Neural progenitor cell (in vitro differentiated cells): ENCODE data around the gene ST8SIA5. TPM values are rescaled to one million over a fixed set of nuclear protein-coding genes. Genes with fewer than 3 reads are reported as not detected.

Experiments
- DNase-seq: peaks from one replicate; pipeline ENCODE4 v3.0.0-alpha.2; 2016; ENCODE audit warnings: low spot score
- H2AFZ ChIP-seq: fragments of 200-600 bp; sonication (generic); replicated peaks from 2 replicates; pipeline ENCODE4 v1.6.1; 2016; ENCODE audit warnings: antibody characterized with exemption
- H3F3A ChIP-seq: fragments of 200-600 bp; sonication (generic); 2 replicates; pipeline ENCODE4 v1.6.1; 2016; ENCODE audit warnings: antibody characterized with exemption, low read depth
- H3K27ac ChIP-seq: fragments of 200-600 bp; sonication (generic); 2 replicates; pipeline ENCODE4 v1.5.1; 2016; ENCODE audit warnings: mild to moderate bottlenecking
- H3K27me3 ChIP-seq: fragments of 200-600 bp; sonication (generic); 2 replicates; pipeline ENCODE4 v1.6.1; 2016; ENCODE audit warnings: mild to moderate bottlenecking, moderate library complexity
- H3K36me3 ChIP-seq: fragments of 200-600 bp; sonication (generic); 2 replicates; pipeline ENCODE4 v1.5.1; 2016
- H3K4me1 ChIP-seq: fragments of 200-600 bp; sonication (generic); 2 replicates; pipeline ENCODE4 v1.6.1; 2016; ENCODE audit warnings: mixed run types
- H3K4me2 ChIP-seq: fragments of 200-600 bp; sonication (generic); 2 replicates; pipeline ENCODE4 v1.6.1; 2016
- H3K4me3 ChIP-seq: fragments of 200-600 bp; sonication (generic); 2 replicates; pipeline ENCODE4 v1.5.1; 2016
- H3K79me2 ChIP-seq: fragments of 200-600 bp; sonication (generic); 2 replicates; pipeline ENCODE4 v1.6.1; 2016; ENCODE audit warnings: low read depth
- H3K9ac ChIP-seq: fragments of 200-600 bp; sonication (generic); 2 replicates; pipeline ENCODE4 v1.6.1; 2016
- H3K9me3 ChIP-seq: fragments of 200-600 bp; sonication (generic); 2 replicates; pipeline ENCODE4 v1.5.1; 2016; ENCODE audit warnings: low read depth
- H4K20me1 ChIP-seq: fragments of 200-600 bp; sonication (generic); 2 replicates; pipeline ENCODE4 v1.6.1; 2016; ENCODE audit warnings: low read depth
- H3K27ac Mint-ChIP-seq: 3 replicates; pipeline ENCODE4 v1.8.0; 2021; ENCODE audit warnings: mixed read lengths
- H3K27me3 Mint-ChIP-seq: 2 replicates; pipeline ENCODE4 v1.8.0; 2022; ENCODE audit warnings: low read depth, mild to moderate bottlenecking, inconsistent platforms, moderate library complexity, mixed read lengths; ENCODE audit not compliant: insufficient read depth
- H3K36me3 Mint-ChIP-seq: 3 replicates; pipeline ENCODE4 v1.8.0; 2021; ENCODE audit warnings: mixed read lengths
- H3K4me1 Mint-ChIP-seq: 3 replicates; pipeline ENCODE4 v1.8.0; 2021; ENCODE audit warnings: mixed read lengths
- H3K4me3 Mint-ChIP-seq: 3 replicates; pipeline ENCODE4 v1.8.0; 2021; ENCODE audit warnings: mild to moderate bottlenecking, moderate library complexity, mixed read lengths
- H3K9me3 Mint-ChIP-seq: 3 replicates; pipeline ENCODE4 v1.8.0; 2020; ENCODE audit warnings: mixed read lengths
- CTCF ChIP-seq: fragments of 200-600 bp; sonication (generic); IDR thresholded peaks from 2 replicates; pipeline ENCODE4 v1.5.1; 2017; ENCODE audit warnings: antibody characterized with exemption, mild to moderate bottlenecking
- EZH2 ChIP-seq: fragments of 200-600 bp; sonication (generic); IDR thresholded peaks from 2 replicates; pipeline ENCODE4 v1.6.1; 2017; ENCODE audit warnings: antibody characterized with exemption, mild to moderate bottlenecking, moderate library complexity
- EZH2phosphoT487 ChIP-seq: fragments of 200-600 bp; sonication (generic); IDR thresholded peaks from 2 replicates; pipeline ENCODE4 v1.6.1; 2017; ENCODE audit warnings: antibody characterized with exemption
- total RNA-seq: library from RNA; depleted of rRNA; stranded (reverse); fragments of >200 nt; gene quantifications from 2 replicates; pipeline ENCODE4 v1.2.3, GENCODE V29; 2015; ENCODE audit warnings: low replicate concordance

The ST8SIA5 gene
- total RNA-seq, 1 donor from 2014 or later, result 0.04 TPM

GRCh38 chr18:46716336-46716735, 40.5 kb downstream of the ST8SIA5 start:
- no peaks in the 10 kb centered on the region for H3K9me3 ChIP-seq
- H3K27ac ChIP-seq, result no peak overlapping the region
- no peaks in the 10 kb centered on the region for H3K4me1 ChIP-seq
- no peak overlapping the region for H3K4me3 ChIP-seq
- H4K20me1 ChIP-seq, result no peaks in the 10 kb centered on the region
- TF ChIP-seq EZH2 (no peak), EZH2phosphoT487 (no peak), CTCF (no peak)
- no peak overlapping the region for H3K4me2 ChIP-seq
- no peaks in the 10 kb centered on the region for H3K27me3 ChIP-seq
- Mint-ChIP-seq H3K4me3 (no peak overlapping the region), H3K27me3 (peaks cover 10% of the 10 kb centered on the region), H3K27ac (peak overlapping the region; percentile 24), H3K9me3 (no peaks in the 10 kb centered on the region), H3K36me3 (no peaks in the 10 kb centered on the region), H3K4me1 (peaks cover 15% of the 10 kb centered on the region)
- no peak for DNase-seq
- no peaks in the 10 kb centered on the region for H3K79me2 ChIP-seq
- H3K36me3 ChIP-seq, result no peaks in the 10 kb centered on the region
- H3F3A ChIP-seq, result no peaks in the 10 kb centered on the region
- no peak overlapping the region for H3K9ac ChIP-seq
- H2AFZ ChIP-seq, result no peak overlapping the region

GRCh38 chr18:46715062-46715461, 41.8 kb downstream of the ST8SIA5 start:
- Mint-ChIP-seq H3K27me3 (peaks cover 10% of the 10 kb centered on the region), H3K4me3 (no peak overlapping the region), H3K27ac (no peak overlapping the region), H3K4me1 (peaks cover 15% of the 10 kb centered on the region), H3K9me3 (no peaks in the 10 kb centered on the region), H3K36me3 (no peaks in the 10 kb centered on the region)
- Histone ChIP-seq H3F3A (no peaks in the 10 kb centered on the region), H3K79me2 (no peaks in the 10 kb centered on the region), H2AFZ (no peak overlapping the region), H4K20me1 (no peaks in the 10 kb centered on the region), H3K27ac (no peak overlapping the region), H3K36me3 (no peaks in the 10 kb centered on the region), H3K4me3 (no peak overlapping the region), H3K9me3 (no peaks in the 10 kb centered on the region), H3K9ac (no peak overlapping the region), H3K4me1 (no peaks in the 10 kb centered on the region), H3K4me2 (no peak overlapping the region), H3K27me3 (no peaks in the 10 kb centered on the region)
- peak; percentile 32 for DNase-seq
- no peak for TF ChIP-seq EZH2
- peak; percentile 48 for TF ChIP-seq CTCF

GRCh38 chr18:46712406-46712805, 44.4 kb downstream of the ST8SIA5 start:
- H4K20me1 ChIP-seq, result no peaks in the 10 kb centered on the region
- no peak overlapping the region for H3K4me2 ChIP-seq
- H3K9me3 Mint-ChIP-seq, result no peaks in the 10 kb centered on the region
- no peaks in the 10 kb centered on the region for H3K79me2 ChIP-seq
- no peak overlapping the region for H2AFZ ChIP-seq
- no peaks in the 10 kb centered on the region for H3K36me3 Mint-ChIP-seq
- no peaks in the 10 kb centered on the region for H3K4me1 ChIP-seq
- H3K4me3 Mint-ChIP-seq, result no peak overlapping the region
- no peaks in the 10 kb centered on the region for H3K9me3 ChIP-seq
- peaks cover 2% of the 10 kb centered on the region for H3K4me1 Mint-ChIP-seq
- H3K36me3 ChIP-seq, result no peaks in the 10 kb centered on the region
- no peaks in the 10 kb centered on the region for H3F3A ChIP-seq
- no peak overlapping the region for H3K27ac Mint-ChIP-seq
- no peak overlapping the region for H3K9ac ChIP-seq
- no peaks in the 10 kb centered on the region for H3K27me3 ChIP-seq
- no peak overlapping the region for H3K27ac ChIP-seq
- TF ChIP-seq EZH2phosphoT487 (no peak), EZH2 (no peak), CTCF (no peak)
- H3K4me3 ChIP-seq, result no peak overlapping the region
- H3K27me3 Mint-ChIP-seq, result peaks cover 2% of the 10 kb centered on the region
- no peak for DNase-seq

- DNase-seq, result no peak
Measured at GRCh38 chr18:46711444-46711863, 45.4 kb downstream of the ST8SIA5 start.

More at GRCh38 chr18:46711444-46711863, 45.4 kb downstream of the ST8SIA5 start:
- H3K36me3 ChIP-seq, result no peaks in the 10 kb centered on the region
- no peak overlapping the region for H3K27ac Mint-ChIP-seq
- H3K9me3 ChIP-seq, result no peaks in the 10 kb centered on the region
- TF ChIP-seq EZH2phosphoT487, result no peak
- no peak for TF ChIP-seq CTCF
- no peak for TF ChIP-seq EZH2
- H3K4me2 ChIP-seq, result no peak overlapping the region
- no peak overlapping the region for H3K9ac ChIP-seq
- no peak overlapping the region for H2AFZ ChIP-seq
- H3K4me3 Mint-ChIP-seq, result no peak overlapping the region
- no peak overlapping the region for H3K27ac ChIP-seq
- H3K4me1 ChIP-seq, result no peaks in the 10 kb centered on the region
- H3K27me3 Mint-ChIP-seq, result peaks cover 2% of the 10 kb centered on the region
- H3K27me3 ChIP-seq, result no peaks in the 10 kb centered on the region
- no peaks in the 10 kb centered on the region for H4K20me1 ChIP-seq
- H3K4me3 ChIP-seq, result no peak overlapping the region
- peaks cover 3% of the 10 kb centered on the region for H3K4me1 Mint-ChIP-seq
- H3F3A ChIP-seq, result no peaks in the 10 kb centered on the region
- no peaks in the 10 kb centered on the region for H3K9me3 Mint-ChIP-seq
- H3K36me3 Mint-ChIP-seq, result no peaks in the 10 kb centered on the region
- no peaks in the 10 kb centered on the region for H3K79me2 ChIP-seq
